IPS-18a (cell line): ENCODE measurements around the gene ASCC1.

Experiments
- H3K27ac ChIP-seq: one replicate; pipeline ENCODE4 v1.5.1; 2013; ENCODE audit warnings: low read length
- H3K27me3 ChIP-seq: one replicate; pipeline ENCODE4 v1.6.1; 2013; ENCODE audit warnings: mild to moderate bottlenecking, low read length; ENCODE audit not compliant: control insufficient read depth, insufficient read depth
- H3K36me3 ChIP-seq: one replicate; pipeline ENCODE4 v1.6.1; 2013; ENCODE audit warnings: low read depth, low read length; ENCODE audit not compliant: control insufficient read depth
- H3K4me1 ChIP-seq: one replicate; pipeline ENCODE4 v1.6.1; 2013; ENCODE audit warnings: low read depth, low read length; ENCODE audit not compliant: control insufficient read depth
- H3K4me3 ChIP-seq: one replicate; pipeline ENCODE4 v1.5.1; 2013; ENCODE audit warnings: low read length
- H3K9ac ChIP-seq: one replicate; pipeline ENCODE4 v1.6.1; 2013; ENCODE audit warnings: mild to moderate bottlenecking, low read length, moderate library complexity
- H3K9me3 ChIP-seq: one replicate; pipeline ENCODE4 v1.6.1; 2013; ENCODE audit warnings: low read depth, low read length; ENCODE audit not compliant: control insufficient read depth

Gene ASCC1

DNA sequence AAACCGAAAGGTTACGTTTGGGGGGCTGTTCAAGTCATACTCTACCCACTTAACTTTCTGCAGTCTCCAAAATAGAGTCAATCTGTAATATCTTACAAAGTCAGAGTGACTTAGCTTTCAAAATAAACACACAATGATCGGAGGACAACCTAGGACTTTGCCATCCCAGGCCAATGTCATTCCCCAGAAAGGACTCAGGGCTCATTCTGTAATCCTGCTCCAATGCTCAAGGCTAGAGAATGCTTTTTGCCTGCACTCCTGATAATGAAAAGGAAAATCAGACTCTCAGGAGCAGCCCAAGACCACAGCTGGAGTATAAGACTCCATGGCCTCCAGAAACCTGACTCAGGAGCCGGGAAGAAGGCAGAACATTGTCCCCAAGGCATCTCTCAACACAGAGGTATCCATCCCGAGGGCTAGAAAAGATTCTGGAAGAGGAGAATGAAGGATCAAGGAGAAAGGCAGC, 28.5 kb upstream of the ASCC1 start:
- no peaks in the 10 kb centered on the region for H3K27me3 ChIP-seq
- no peak overlapping the region for H3K4me3 ChIP-seq
- H3K9me3 ChIP-seq, result no peaks in the 10 kb centered on the region
- no peak overlapping the region for H3K9ac ChIP-seq
- H3K4me1 ChIP-seq, result peaks cover 14% of the 10 kb centered on the region
- H3K36me3 ChIP-seq, result no peaks in the 10 kb centered on the region
- H3K27ac ChIP-seq, result no peak overlapping the region

DNA sequence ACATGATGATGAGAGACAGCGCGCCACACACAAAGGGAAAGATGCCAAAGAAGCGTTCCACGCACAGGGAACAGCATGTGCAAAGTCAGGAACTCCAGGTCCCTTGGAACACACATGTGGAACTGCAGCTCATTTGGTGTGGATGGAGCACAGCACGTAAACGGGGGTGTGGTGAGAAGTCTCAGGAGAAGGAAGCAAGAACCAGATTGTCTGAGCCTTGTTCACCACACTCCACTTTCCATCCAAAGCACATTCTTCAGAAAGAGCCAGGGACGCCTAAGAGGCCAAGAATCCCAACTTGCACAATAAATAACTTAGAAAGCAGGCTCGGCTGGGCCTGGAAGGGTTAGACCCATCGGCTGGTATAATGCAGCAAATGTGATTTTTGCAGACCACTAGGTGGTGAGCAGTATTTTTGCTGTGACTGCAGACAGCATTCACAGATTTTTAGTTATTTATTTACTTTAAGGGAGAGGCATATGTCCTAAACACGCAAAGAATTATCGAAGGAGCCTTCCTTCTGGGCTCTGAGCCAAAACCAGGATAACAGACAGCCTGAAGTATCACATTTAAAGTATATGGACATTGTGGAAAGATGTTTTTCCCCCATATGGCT, 27.9 kb upstream of the ASCC1 start:
- no peaks in the 10 kb centered on the region for H3K36me3 ChIP-seq
- H3K4me1 ChIP-seq, result peaks cover 14% of the 10 kb centered on the region
- H3K27me3 ChIP-seq, result no peaks in the 10 kb centered on the region
- H3K9ac ChIP-seq, result no peak overlapping the region
- no peaks in the 10 kb centered on the region for H3K9me3 ChIP-seq
- H3K27ac ChIP-seq, result no peak overlapping the region
- H3K4me3 ChIP-seq, result no peak overlapping the region

DNA sequence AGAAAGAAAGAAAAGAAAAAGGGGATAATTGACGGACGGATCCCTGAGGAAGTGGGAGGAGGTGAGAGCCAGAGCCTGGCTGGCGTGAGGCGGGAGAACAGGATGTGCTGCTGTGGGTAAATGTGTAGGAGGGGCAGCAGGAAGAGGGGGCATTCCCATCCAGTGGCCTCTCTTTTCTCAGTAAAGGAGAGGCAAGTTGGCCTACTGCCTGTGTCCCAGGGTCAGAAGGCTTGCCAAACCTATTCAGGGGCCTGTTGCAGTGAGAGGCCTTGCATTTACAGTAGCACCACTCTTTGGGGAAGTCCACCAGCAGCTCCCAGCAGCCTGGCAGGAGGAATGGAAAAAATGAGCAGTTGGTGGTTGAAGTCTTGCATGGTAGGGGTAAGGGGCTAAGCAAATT, 26.6 kb upstream of the ASCC1 start:
- Histone ChIP-seq H3K27ac (no peak overlapping the region), H3K4me1 (peaks cover 2% of the 10 kb centered on the region), H3K9ac (no peak overlapping the region), H3K27me3 (no peaks in the 10 kb centered on the region), H3K4me3 (no peak overlapping the region), H3K9me3 (no peaks in the 10 kb centered on the region), H3K36me3 (no peaks in the 10 kb centered on the region)

DNA sequence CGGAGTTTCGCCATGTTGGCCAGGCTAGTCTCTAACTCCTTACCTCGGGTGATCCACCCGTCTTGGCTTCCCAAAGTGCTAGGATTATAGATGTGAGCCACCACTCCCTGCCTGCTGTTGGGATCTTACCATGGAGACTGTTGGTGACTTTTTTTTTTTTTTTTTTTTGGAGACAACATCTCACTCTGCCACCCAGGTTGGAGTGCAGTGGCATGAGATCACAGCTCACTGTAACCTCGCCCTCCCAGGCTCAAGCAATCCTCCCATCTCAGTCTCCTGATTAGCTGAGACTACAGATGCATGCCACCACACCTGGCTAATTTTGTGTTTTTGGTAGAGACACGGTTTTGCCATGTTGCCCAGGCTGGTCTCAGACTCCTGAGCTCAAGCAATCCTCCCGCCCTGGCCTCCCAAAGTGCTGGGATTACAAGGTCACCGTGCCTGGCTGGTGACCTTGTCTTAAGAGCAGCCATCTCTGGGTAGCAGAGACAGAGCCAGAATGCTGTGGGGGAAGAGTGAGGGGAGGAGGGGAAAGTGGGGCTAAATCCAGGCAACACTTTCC, 25.7 kb upstream of the ASCC1 start:
- Histone ChIP-seq H3K9me3 (no peaks in the 10 kb centered on the region), H3K36me3 (no peaks in the 10 kb centered on the region), H3K27me3 (no peaks in the 10 kb centered on the region), H3K27ac (no peak overlapping the region), H3K4me1 (peaks cover 2% of the 10 kb centered on the region), H3K4me3 (no peak overlapping the region), H3K9ac (no peak overlapping the region)

DNA sequence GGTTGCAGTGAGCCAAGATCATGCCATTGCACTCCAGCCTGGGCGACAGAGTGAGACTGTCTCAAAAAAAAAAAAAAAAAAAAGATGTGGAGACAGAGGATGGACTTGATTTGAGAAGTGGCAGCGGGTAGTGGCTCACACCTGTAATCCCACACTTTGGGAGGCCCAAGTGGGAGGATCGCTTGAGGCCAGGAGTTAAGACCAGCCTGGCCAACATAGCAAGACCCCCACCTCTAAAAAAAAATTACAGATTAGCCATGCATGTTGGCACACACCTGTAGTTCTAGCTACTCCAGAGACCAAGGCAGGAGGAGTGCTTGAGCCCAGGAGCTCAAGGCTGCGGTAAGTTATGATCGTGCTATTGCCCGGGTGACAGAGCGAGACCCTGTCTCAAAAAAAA, 24.3 kb upstream of the ASCC1 start:
- Histone ChIP-seq H3K36me3 (peaks cover 9% of the 10 kb centered on the region), H3K4me1 (peaks cover 2% of the 10 kb centered on the region), H3K9me3 (no peaks in the 10 kb centered on the region), H3K27me3 (no peaks in the 10 kb centered on the region), H3K9ac (no peak overlapping the region), H3K4me3 (no peak overlapping the region), H3K27ac (no peak overlapping the region)

DNA sequence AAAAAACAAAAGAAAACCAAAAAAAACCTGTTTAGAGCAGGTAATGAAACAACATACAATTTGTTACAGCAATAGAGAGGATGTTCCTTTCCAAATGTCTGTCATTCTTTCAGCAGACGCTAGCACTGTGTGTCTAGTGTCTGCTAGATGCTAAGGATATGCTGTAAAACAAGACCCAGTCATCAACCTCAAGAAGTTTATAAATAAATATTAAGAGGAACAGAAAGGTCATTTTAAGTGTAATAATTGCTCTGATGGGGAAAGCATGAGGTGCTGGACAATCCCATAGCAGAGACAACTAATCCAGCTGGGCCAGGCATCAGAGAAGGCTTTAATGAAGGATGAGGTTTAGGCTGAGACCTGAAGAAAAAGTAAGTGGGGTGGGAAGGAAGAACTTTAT, 23.3 kb upstream of the ASCC1 start:
- Histone ChIP-seq H3K27ac (no peak overlapping the region), H3K4me3 (no peak overlapping the region), H3K9ac (no peak overlapping the region), H3K9me3 (no peaks in the 10 kb centered on the region), H3K4me1 (peaks cover 2% of the 10 kb centered on the region), H3K27me3 (no peaks in the 10 kb centered on the region), H3K36me3 (peaks cover 13% of the 10 kb centered on the region)

DNA sequence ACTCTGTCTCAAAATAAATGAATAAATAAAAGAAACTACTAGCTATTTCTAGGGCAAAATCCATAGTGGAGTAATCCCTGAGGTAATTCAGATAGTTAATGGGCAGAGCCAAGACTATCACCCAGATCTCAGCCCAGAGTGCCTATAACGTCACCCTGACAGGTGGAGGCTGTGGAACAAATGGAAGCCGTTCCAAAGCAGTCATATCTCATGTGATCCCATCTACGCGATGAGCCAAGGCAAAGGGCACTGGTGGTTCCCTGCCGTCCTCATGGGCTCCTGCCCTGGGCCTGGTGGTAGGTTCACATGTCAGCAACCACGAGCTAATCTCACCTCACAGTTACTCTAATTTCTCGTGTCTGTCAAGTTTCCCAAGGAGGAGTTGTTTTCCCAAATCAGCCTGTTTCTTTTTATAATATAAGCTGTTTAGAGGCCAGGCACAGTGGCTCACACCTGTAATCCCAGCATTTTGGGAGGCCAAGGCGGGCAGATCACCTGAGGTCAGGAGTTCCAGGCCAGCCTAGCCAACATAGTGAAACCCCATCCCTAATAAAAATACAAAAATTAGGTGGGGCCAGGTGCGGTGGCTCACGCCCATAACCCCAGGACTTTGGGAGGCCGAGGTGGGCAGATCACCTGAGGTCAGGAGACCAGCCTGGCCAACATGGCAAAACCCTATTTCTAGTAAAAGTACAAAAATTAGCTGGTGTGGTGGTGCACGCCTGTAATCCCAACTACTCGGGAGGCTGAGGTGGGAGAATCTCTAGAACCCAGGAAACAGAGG, 22.5 kb upstream of the ASCC1 start:
- no peaks in the 10 kb centered on the region for H3K27me3 ChIP-seq
- peaks cover 18% of the 10 kb centered on the region for H3K36me3 ChIP-seq
- no peaks in the 10 kb centered on the region for H3K9me3 ChIP-seq
- no peak overlapping the region for H3K9ac ChIP-seq
- no peak overlapping the region for H3K27ac ChIP-seq
- no peak overlapping the region for H3K4me3 ChIP-seq
- H3K4me1 ChIP-seq, result peaks cover 2% of the 10 kb centered on the region

DNA sequence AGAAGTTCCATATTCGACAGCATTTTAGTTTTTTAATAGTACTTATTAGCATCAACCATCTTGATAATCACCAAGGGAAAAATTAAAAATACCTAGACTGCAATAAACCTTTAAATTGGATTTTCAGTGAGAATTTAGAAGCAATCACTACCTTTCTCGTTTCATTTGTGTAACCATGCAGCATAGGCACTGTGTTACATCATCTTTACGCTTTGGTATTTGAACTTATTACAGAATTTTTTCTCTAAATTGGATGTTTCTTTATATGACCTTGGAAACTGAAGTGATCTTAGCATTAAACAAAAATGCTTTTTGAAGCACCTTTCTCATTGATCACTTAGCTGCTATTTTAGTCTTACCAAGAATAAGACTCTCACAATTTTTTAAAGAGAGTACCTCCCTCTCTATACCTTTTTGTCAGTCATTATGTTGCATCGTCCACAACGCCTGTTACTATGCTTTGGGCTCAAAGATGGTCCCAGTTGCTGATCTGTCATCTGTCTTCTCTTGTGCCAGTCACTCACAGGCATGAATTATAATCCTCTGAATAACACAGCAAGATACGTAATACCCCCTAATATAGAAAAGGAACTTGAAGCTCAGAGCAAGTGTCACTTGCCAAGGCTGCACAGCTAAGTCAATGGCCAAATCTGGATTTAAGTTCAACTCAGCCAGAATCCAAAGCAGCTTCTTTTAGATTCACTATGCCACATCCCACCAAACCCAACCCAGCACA, 19.6 kb upstream of the ASCC1 start:
- Histone ChIP-seq H3K9ac (no peak overlapping the region), H3K9me3 (no peaks in the 10 kb centered on the region), H3K4me3 (no peak overlapping the region), H3K4me1 (no peaks in the 10 kb centered on the region), H3K27me3 (no peaks in the 10 kb centered on the region), H3K36me3 (peaks cover 26% of the 10 kb centered on the region), H3K27ac (no peak overlapping the region)

DNA sequence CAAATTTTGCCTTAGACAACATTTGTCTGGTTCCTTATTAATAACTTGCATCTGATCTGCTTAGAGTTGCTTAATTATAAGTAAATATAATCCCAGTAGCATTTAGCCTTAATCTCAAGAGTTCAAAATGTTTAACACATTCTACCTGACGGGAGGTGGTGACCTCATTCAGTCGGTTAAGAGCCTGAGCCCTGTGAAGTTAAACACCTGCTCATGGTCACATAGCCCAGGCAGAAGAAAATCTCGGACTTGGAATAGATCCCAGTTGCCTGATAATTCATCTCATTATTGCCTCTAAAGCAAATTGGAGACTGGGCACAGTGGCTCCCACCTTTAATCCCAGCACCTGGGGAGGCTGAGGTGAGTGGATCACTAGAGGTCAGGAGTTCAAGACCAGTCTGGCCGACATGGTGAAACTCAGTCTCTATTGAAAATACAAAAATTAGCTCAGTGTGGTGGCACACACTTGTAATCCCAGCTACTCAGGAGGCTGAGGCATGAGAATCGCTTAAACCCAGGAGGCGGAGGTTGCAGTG, 18.6 kb upstream of the ASCC1 start:
- Histone ChIP-seq H3K27ac (no peak overlapping the region), H3K9me3 (no peaks in the 10 kb centered on the region), H3K4me1 (no peaks in the 10 kb centered on the region), H3K36me3 (peaks cover 30% of the 10 kb centered on the region), H3K9ac (no peak overlapping the region), H3K27me3 (no peaks in the 10 kb centered on the region), H3K4me3 (no peak overlapping the region)

DNA sequence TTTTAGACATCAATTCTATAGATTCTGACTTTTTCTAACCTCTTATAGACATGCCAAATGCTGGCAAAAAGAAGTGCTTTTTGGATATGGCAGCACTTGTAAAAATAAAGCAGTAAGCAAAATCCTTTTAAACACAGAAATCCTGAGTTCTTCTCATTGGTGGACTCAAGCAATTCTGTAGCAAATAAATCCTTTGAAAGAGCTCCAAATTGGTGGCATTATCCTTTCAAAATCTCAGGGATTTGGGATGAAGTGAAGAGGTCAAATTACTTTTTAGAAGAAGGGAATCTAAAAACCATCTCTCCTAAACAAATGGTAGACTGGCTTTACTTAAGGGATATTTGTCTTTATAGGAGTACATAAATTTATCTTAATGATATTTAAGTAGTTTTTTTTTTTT, 17.5 kb upstream of the ASCC1 start:
- H3K27me3 ChIP-seq, result no peaks in the 10 kb centered on the region
- H3K4me3 ChIP-seq, result no peak overlapping the region
- H3K9ac ChIP-seq, result no peak overlapping the region
- no peaks in the 10 kb centered on the region for H3K9me3 ChIP-seq
- H3K4me1 ChIP-seq, result peaks cover 8% of the 10 kb centered on the region
- peaks cover 30% of the 10 kb centered on the region for H3K36me3 ChIP-seq
- H3K27ac ChIP-seq, result no peak overlapping the region
